HepG2 (cell line): ENCODE results near the gene AQP12A. TPM values are rescaled to one million over a fixed set of nuclear protein-coding genes. Genes with fewer than 3 reads are reported as not detected.

Source experiments
- polyA plus RNA-seq, 8 experiments: library from polyadenylated mRNA; depleted of rRNA in 3 of 8; stranded (reverse) in 7 of 8; unstranded in 1 of 8; fragments of >200 nt; fragmentation: Illumina TruSeq in 4 of 8; extraction: Trizol in 4 of 8; gene quantifications; 2 replicates each; pipeline versions ENCODE4 v1.2.1 to v1.2.3, GENCODE V29; 2011 to 2016; ENCODE audit warnings: low read depth in 4 of 8, missing spikeins in 1 of 8, mixed read lengths in 1 of 8; ENCODE audit not compliant: insufficient read depth in 1 of 8
- small RNA-seq, 3 experiments: library from RNA; depleted of rRNA; stranded (forward); fragments of <200 nt; gene quantifications; one replicate each; pipeline ENCODE3, GENCODE V24; 2012; ENCODE audit warnings: low read depth in 2 of 3, low replicate concordance in 1 of 3; ENCODE audit not compliant: insufficient read length in 3 of 3, insufficient read depth in 2 of 3
- total RNA-seq, 5 experiments: library from RNA; depleted of rRNA; stranded (reverse); fragments of >200 nt; fragmentation: Illumina TruSeq; extraction: Trizol; gene quantifications; 2 replicates each; pipeline ENCODE4 v1.2.3, GENCODE V29; 2016; ENCODE audit warnings: low read depth in 1 of 5

The AQP12A gene
- total and polyA plus RNA-seq, 2 of the 13 experiments (the other 11 are each of a cell fraction or from before 2014, with no cell fraction given), result not detected

Small RNA genes within 50 kb of the gene (small RNA-seq; reads per million reads assigned to genes)
- gene AC011298.3, result 0 to 0.97 (median 0) reads per million in 3 experiments

Other genes starting within 250 kb of the AQP12A start
- 7.3 and 11.7 TPM in 2 replicates for gene ANKMY1, start 133.9 kb upstream of the AQP12A start, total RNA-seq (2016; rRNA removed; fragmentation: Illumina TruSeq; extraction: Trizol)
- gene ANKMY1, start 133.9 kb upstream of the AQP12A start, polyA plus RNA-seq (2011; rRNA removed), result 18.8 and 20.5 TPM in 2 replicates
- gene DUSP28, start 131.5 kb upstream of the AQP12A start, total RNA-seq (2016; rRNA removed; fragmentation: Illumina TruSeq; extraction: Trizol), result 2.5 and 5.2 TPM in 2 replicates
- gene DUSP28, start 131.5 kb upstream of the AQP12A start, polyA plus RNA-seq (2011; rRNA removed), result 6.7 and 8.6 TPM in 2 replicates
- gene RNPEPL1, start 123.4 kb upstream of the AQP12A start, total RNA-seq (2016; rRNA removed; fragmentation: Illumina TruSeq; extraction: Trizol), result 13.0 and 27.6 TPM in 2 replicates
- gene RNPEPL1, start 123.4 kb upstream of the AQP12A start, polyA plus RNA-seq (2011; rRNA removed), result 18.0 and 28.8 TPM in 2 replicates
- gene CAPN10, start 105.1 kb upstream of the AQP12A start, total RNA-seq (2016; rRNA removed; fragmentation: Illumina TruSeq; extraction: Trizol), result 16.5 and 32.4 TPM in 2 replicates
- gene CAPN10, start 105.1 kb upstream of the AQP12A start, polyA plus RNA-seq (2011; rRNA removed), result 27.6 and 40.7 TPM in 2 replicates
- 21.6 and 27.1 TPM in 2 replicates for gene GPR35, start 66.4 kb upstream of the AQP12A start, total RNA-seq (2016; rRNA removed; fragmentation: Illumina TruSeq; extraction: Trizol)
- 44.2 and 60.8 TPM in 2 replicates for gene GPR35, start 66.4 kb upstream of the AQP12A start, polyA plus RNA-seq (2011; rRNA removed)
- not detected in 2 replicates for gene AQP12B, start 9.0 kb upstream of the AQP12A start, total RNA-seq (2016; rRNA removed; fragmentation: Illumina TruSeq; extraction: Trizol)
- not detected in 2 replicates for gene AQP12B, start 9.0 kb upstream of the AQP12A start, polyA plus RNA-seq (2011; rRNA removed)
- 0.24 TPM in 1 of 2 replicates, not detected in the other for gene KIF1A, start 128.4 kb downstream of the AQP12A start, total RNA-seq (2016; rRNA removed; fragmentation: Illumina TruSeq; extraction: Trizol)
- gene KIF1A, start 128.4 kb downstream of the AQP12A start, polyA plus RNA-seq (2011; rRNA removed), result 0.01 and 0.03 TPM in 2 replicates
- gene AGXT, start 177.0 kb downstream of the AQP12A start, total RNA-seq (2016; rRNA removed; fragmentation: Illumina TruSeq; extraction: Trizol), result 30.5 and 41.9 TPM in 2 replicates
- 96.1 and 133 TPM in 2 replicates for gene AGXT, start 177.0 kb downstream of the AQP12A start, polyA plus RNA-seq (2011; rRNA removed)
- 13.5 and 14.0 TPM in 2 replicates for gene MAB21L4, start 204.3 kb downstream of the AQP12A start, total RNA-seq (2016; rRNA removed; fragmentation: Illumina TruSeq; extraction: Trizol)
- gene MAB21L4, start 204.3 kb downstream of the AQP12A start, polyA plus RNA-seq (2011; rRNA removed), result 3.0 and 3.6 TPM in 2 replicates
- gene CROCC2, start 214.5 kb downstream of the AQP12A start, total RNA-seq (2016; rRNA removed; fragmentation: Illumina TruSeq; extraction: Trizol), result not detected in 2 replicates
- not detected in 2 replicates for gene CROCC2, start 214.5 kb downstream of the AQP12A start, polyA plus RNA-seq (2011; rRNA removed)